A673 (cell line): ENCODE results near the gene ADCY5. TPM values are rescaled to one million over a fixed set of nuclear protein-coding genes. Genes with fewer than 3 reads are reported as not detected.

ENCODE experiments used
- BruUV-seq: library from RNA; stranded (reverse); fragments of 400-500 nt; replicated peaks from 2 replicates; lab custom pipeline; 2021; lab: Mats Ljungman, UMichigan
- CTCF ChIA-PET: fragments of 300-600 bp; sonication (Branson Sonifier 250); formaldehyde crosslinking; loops from one replicate; lab custom pipeline; 2022; ENCODE audit warnings: antibody characterized with exemption; lab: Charles Lee
- POLR2A ChIA-PET: fragments of 300-600 bp; sonication (Branson Sonifier 250); formaldehyde crosslinking; loops from one replicate; lab custom pipeline; 2022; ENCODE audit warnings: antibody characterized with exemption; ENCODE audit not compliant: low non-redundant PET; lab: Charles Lee
- DNase-seq: peaks from one replicate; pipeline ENCODE4 v3.0.0-alpha.2; 2015; ENCODE audit warnings: low spot score
- H3K27ac ChIP-seq: fragments of 200-600 bp; sonication (generic); 2 replicates; pipeline ENCODE4 v1.5.1; 2016; ENCODE audit warnings: mixed run types, low read depth, mild to moderate bottlenecking, mixed read lengths, antibody characterized with exemption, low read length; ENCODE audit not compliant: poor library complexity, severe bottlenecking
- H3K27me3 ChIP-seq: fragments of 200-600 bp; sonication (generic); replicated peaks from 2 replicates; pipeline ENCODE4 v1.6.1; 2017; ENCODE audit warnings: mixed run types, low read depth, mild to moderate bottlenecking, mixed read lengths, antibody characterized with exemption, low read length; ENCODE audit not compliant: insufficient read depth, poor library complexity
- H3K36me3 ChIP-seq: fragments of 200-600 bp; sonication (generic); 2 replicates; pipeline ENCODE4 v1.6.1; 2016; ENCODE audit warnings: mixed run types, mild to moderate bottlenecking, mixed read lengths, antibody characterized with exemption, low read length; ENCODE audit not compliant: insufficient read depth, poor library complexity, severe bottlenecking
- H3K4me1 ChIP-seq: fragments of 200-600 bp; sonication (generic); 2 replicates; pipeline ENCODE4 v1.6.1; 2017; ENCODE audit warnings: mixed run types, mild to moderate bottlenecking, mixed read lengths, antibody characterized with exemption, low read length; ENCODE audit not compliant: insufficient read depth, poor library complexity, severe bottlenecking
- H3K4me3 ChIP-seq: fragments of 200-600 bp; sonication (generic); 2 replicates; pipeline ENCODE4 v1.5.1; 2016; ENCODE audit warnings: low read depth, mixed run types, mild to moderate bottlenecking, mixed read lengths, low read length; ENCODE audit not compliant: poor library complexity, severe bottlenecking
- H3K9me3 ChIP-seq: fragments of 200-600 bp; sonication (generic); 2 replicates; pipeline ENCODE4 v1.6.1; 2016; ENCODE audit warnings: mixed run types, low read depth, mild to moderate bottlenecking, mixed read lengths, antibody characterized with exemption, low read length; ENCODE audit not compliant: poor library complexity, severe bottlenecking
- CTCF ChIP-seq: fragments of 300-800, 200-600 bp; sonication (generic); conservative IDR thresholded peaks from 2 replicates; pipeline ENCODE4 v1.5.1; 2017; ENCODE audit warnings: low read depth, mild to moderate bottlenecking, antibody characterized with exemption, low read length, moderate library complexity, mixed read lengths
- EZH2 ChIP-seq: fragments of 200-600 bp; sonication (generic); IDR thresholded peaks from 2 replicates; pipeline ENCODE4 v1.6.1; 2017; ENCODE audit warnings: borderline replicate concordance, low read depth, mild to moderate bottlenecking, mixed read lengths, antibody characterized with exemption, low read length; ENCODE audit not compliant: poor library complexity, severe bottlenecking
- intact Hi-C: fragments of 100-400 bp; cut with micrococcal nuclease; formaldehyde crosslinking; loops from one replicate; pipeline ENCODE4 v1.10.0; 2022; ENCODE audit not compliant: unreplicated experiment
- total RNA-seq: library from RNA; stranded (reverse); gene quantifications from 2 replicates; pipeline ENCODE4 v1.2.3, GENCODE V29; 2021

The ADCY5 gene
- total RNA-seq, 1 experiment from 2014 or later: 0.21 TPM

GRCh38 chr3:123401836-123402530, 46.9 kb downstream of the ADCY5 start:
- Histone ChIP-seq H3K4me3 (no peak overlapping the region), H3K27ac (no peak overlapping the region), H3K9me3 (no peaks in the 10 kb centered on the region), H3K36me3 (no peaks in the 10 kb centered on the region), H3K4me1 (no peaks in the 10 kb centered on the region), H3K27me3 (peaks cover 28% of the 10 kb centered on the region)
- intact Hi-C loops: no loop called here
- no peak for DNase-seq
- TF ChIP-seq EZH2 (no peak), CTCF (no peak)
- POLR2A ChIA-PET: no interaction called here
- CTCF ChIA-PET: no interaction called here
- BruUV-seq: no TSS peak

GRCh38 chr3:123400169-123400568, 48.7 kb downstream of the ADCY5 start:
- Histone ChIP-seq H3K4me3 (no peak overlapping the region), H3K4me1 (no peaks in the 10 kb centered on the region), H3K9me3 (no peaks in the 10 kb centered on the region), H3K27ac (no peak overlapping the region), H3K36me3 (no peaks in the 10 kb centered on the region), H3K27me3 (peaks cover 28% of the 10 kb centered on the region)
- BruUV-seq: no TSS peak
- intact Hi-C loops: no loop called here
- no peak for TF ChIP-seq CTCF
- TF ChIP-seq EZH2: no peak
- DNase-seq: no peak
- CTCF ChIA-PET: no interaction called here
- POLR2A ChIA-PET: no interaction called here

GRCh38 chr3:123399653-123400052, 49.2 kb downstream of the ADCY5 start:
- H3K9me3 ChIP-seq: no peaks in the 10 kb centered on the region
- TF ChIP-seq CTCF: no peak
- TF ChIP-seq EZH2: no peak
- no peak overlapping the region for H3K4me3 ChIP-seq
- POLR2A ChIA-PET: no interaction called here
- H3K4me1 ChIP-seq: no peaks in the 10 kb centered on the region
- H3K27ac ChIP-seq: no peak overlapping the region
- intact Hi-C loops: no loop called here
- no peaks in the 10 kb centered on the region for H3K36me3 ChIP-seq
- no TSS peak for BruUV-seq
- DNase-seq: no peak
- peaks cover 28% of the 10 kb centered on the region for H3K27me3 ChIP-seq
- CTCF ChIA-PET: no interaction called here
